Keratinocyte (primary cell): Measurements from ENCODE around the gene ELOVL5. TPM values are rescaled to one million over a fixed set of nuclear protein-coding genes. Genes with fewer than 3 reads are reported as not detected.

Experiments
- DNase-seq: peaks from one replicate; pipeline ENCODE4 v3.0.0-alpha.2; 2011; ENCODE audit warnings: low read depth, missing footprints, low spot score
- FAIRE-seq: peaks from 2 replicates; lab custom pipeline; 2011; peaks lifted over from hg19 to GRCh38; lab: Jason Lieb, UNC
- H2AFZ ChIP-seq: 2 replicates; pipeline ENCODE4 v1.6.0; 2012; ENCODE audit warnings: low read length, control low read depth, inconsistent platforms; ENCODE audit not compliant: control insufficient read depth
- H3K27ac ChIP-seq: 2 replicates; pipeline ENCODE4 v1.5.1; 2011; ENCODE audit warnings: low read length; ENCODE audit not compliant: control insufficient read depth, insufficient read depth
- H3K27me3 ChIP-seq: 3 replicates; pipeline ENCODE4 v1.6.0; 2011; ENCODE audit warnings: low read length; ENCODE audit not compliant: control insufficient read depth, insufficient read depth; ENCODE audit errors: extremely low read depth
- H3K36me3 ChIP-seq, 2 experiments: 2 replicates in 1 of 2; 3 replicates in 1 of 2; pipeline ENCODE4 v1.5.1; 2011; ENCODE audit warnings: low read length in 2 of 2, mild to moderate bottlenecking in 1 of 2; ENCODE audit not compliant: control insufficient read depth in 2 of 2, insufficient read depth in 2 of 2; ENCODE audit errors: extremely low read depth in 1 of 2
- H3K4me1 ChIP-seq: 3 replicates; pipeline ENCODE4 v1.5.1; 2011; ENCODE audit warnings: low read length; ENCODE audit not compliant: control insufficient read depth, insufficient read depth; ENCODE audit errors: extremely low read depth
- H3K4me2 ChIP-seq: 3 replicates; pipeline ENCODE4 v1.6.0; 2011; ENCODE audit warnings: low read depth, low read length; ENCODE audit not compliant: control insufficient read depth, insufficient read depth; ENCODE audit errors: extremely low read depth
- H3K4me3 ChIP-seq, 3 experiments: fragments of 200-600 bp in 1 of 3; sonication (generic) in 1 of 3; 2 replicates in 2 of 3; 3 replicates in 1 of 3; pipeline ENCODE4 v1.5.1; 2011 to 2016; ENCODE audit warnings: low read length in 3 of 3, mild to moderate bottlenecking in 3 of 3, control low read depth in 2 of 3, inconsistent platforms in 1 of 3, low read depth in 1 of 3, mixed read lengths in 1 of 3, mixed run types in 1 of 3, moderate library complexity in 1 of 3; ENCODE audit not compliant: control insufficient read depth in 2 of 3, insufficient read depth in 2 of 3; ENCODE audit errors: extremely low read depth in 1 of 3
- H3K79me2 ChIP-seq: 2 replicates; pipeline ENCODE4 v1.6.0; 2012; ENCODE audit warnings: low read length; ENCODE audit not compliant: control insufficient read depth, insufficient read depth
- H3K9ac ChIP-seq: 3 replicates; pipeline ENCODE4 v1.6.0; 2011; ENCODE audit warnings: low read length; ENCODE audit not compliant: control insufficient read depth, insufficient read depth; ENCODE audit errors: extremely low read depth
- H3K9me1 ChIP-seq: 3 replicates; pipeline ENCODE4 v1.6.0; 2011; ENCODE audit warnings: low read length; ENCODE audit not compliant: control insufficient read depth, insufficient read depth; ENCODE audit errors: extremely low read depth
- H3K9me3 ChIP-seq: 2 replicates; pipeline ENCODE4 v1.5.1; 2012; ENCODE audit warnings: low read depth, low read length; ENCODE audit not compliant: control insufficient read depth
- H4K20me1 ChIP-seq: 3 replicates; pipeline ENCODE4 v1.6.0; 2011; ENCODE audit warnings: low read length; ENCODE audit not compliant: control insufficient read depth, insufficient read depth; ENCODE audit errors: extremely low read depth
- CTCF ChIP-seq, 3 experiments: IDR thresholded peaks in 1 of 3; conservative IDR thresholded peaks in 1 of 3; optimal IDR thresholded peaks in 1 of 3; 2 replicates in 2 of 3; 3 replicates in 1 of 3; pipeline versions ENCODE3 to v1.5.1; 2011; ENCODE audit warnings: low read length in 3 of 3, mild to moderate bottlenecking in 3 of 3, moderate library complexity in 2 of 3, control low read depth in 1 of 3, inconsistent platforms in 1 of 3; ENCODE audit not compliant: insufficient read depth in 2 of 3; ENCODE audit errors: extremely low read depth in 1 of 3
- EZH2 ChIP-seq: IDR thresholded peaks from one replicate; pipeline ENCODE4 v1.6.1; 2012; ENCODE audit warnings: inconsistent platforms, mild to moderate bottlenecking, low read length, moderate library complexity
- dilution Hi-C: fragments of 300-500 bp; cut with MboI; formaldehyde crosslinking; loops from one replicate; pipeline ENCODE4 v1.7.0; 2020; ENCODE audit warnings: low sequenced_read_pairs; ENCODE audit not compliant: extremely low pct_ligation_motif_present
- polyA plus RNA-seq, 5 experiments: library from polyadenylated mRNA; depleted of rRNA in 3 of 5; stranded (reverse) in 3 of 5; stranded (forward) in 1 of 5; unstranded in 1 of 5; fragments of >200 nt; gene quantifications; 1 replicate in 1 of 5; 2 replicates in 3 of 5; 3 replicates in 1 of 5; pipeline versions ENCODE4 v1.2.1 to v1.2.3, GENCODE V29; 2011 to 2012; ENCODE audit warnings: missing spikeins in 2 of 5, low read depth in 1 of 5, low replicate concordance in 1 of 5

Gene ELOVL5
- polyA plus RNA-seq, 1 donor (not counting 4 experiments of a cell fraction or from before 2014, with no cell fraction given): 66.7 TPM

GRCh38 chr6:53311586-53311935 is 37.2 kb downstream of the ELOVL5 start:
- no peak overlapping the region for H3K27ac ChIP-seq
- H3K4me2 ChIP-seq: no peak overlapping the region
- no peaks in the 10 kb centered on the region for H3K9me3 ChIP-seq
- FAIRE-seq (no peak), DNase-seq (no peak)
- H3K36me3 ChIP-seq: no peaks in the 10 kb centered on the region
- dilution Hi-C loops: no loop called here
- peaks cover 25% of the 10 kb centered on the region for H3K4me1 ChIP-seq
- no peaks in the 10 kb centered on the region for H4K20me1 ChIP-seq
- peaks cover 77% of the 10 kb centered on the region for H3K79me2 ChIP-seq
- H2AFZ ChIP-seq: no peak overlapping the region
- H3K9ac ChIP-seq: no peak overlapping the region
- TF ChIP-seq EZH2 (no peak), CTCF (optimal IDR thresholded peaks at IDR 0.05 in 1 of 3, IDR thresholded peaks at IDR 0.05 in 1 of 3, conservative IDR thresholded peaks at IDR 0.05 in 1 of 3; ENCODE audit: extremely low read depth in 1 of 3, insufficient read depth in 2 of 3, low read length in 3 of 3) (no peak)
- H3K4me3 ChIP-seq: no peak overlapping the region
- no peaks in the 10 kb centered on the region for H3K27me3 ChIP-seq
- H3K9me1 ChIP-seq: no peaks in the 10 kb centered on the region

GRCh38 chr6:53310771-53311585 is 37.8 kb downstream of the ELOVL5 start:
- no peak overlapping the region for H3K27ac ChIP-seq
- no peak overlapping the region for H3K4me3 ChIP-seq
- no peak overlapping the region for H3K4me2 ChIP-seq
- H3K9ac ChIP-seq: no peak overlapping the region
- H3K36me3 ChIP-seq: no peaks in the 10 kb centered on the region
- TF ChIP-seq CTCF (optimal IDR thresholded peaks at IDR 0.05 in 1 of 3, IDR thresholded peaks at IDR 0.05 in 1 of 3, conservative IDR thresholded peaks at IDR 0.05 in 1 of 3; ENCODE audit: extremely low read depth in 1 of 3, insufficient read depth in 2 of 3, low read length in 3 of 3): no peak
- no peak for TF ChIP-seq EZH2
- peaks cover 71% of the 10 kb centered on the region for H3K79me2 ChIP-seq
- dilution Hi-C loops: no loop called here
- no peaks in the 10 kb centered on the region for H3K27me3 ChIP-seq
- H2AFZ ChIP-seq: no peak overlapping the region
- DNase-seq (no peak), FAIRE-seq (no peak)
- no peaks in the 10 kb centered on the region for H4K20me1 ChIP-seq
- H3K9me3 ChIP-seq: no peaks in the 10 kb centered on the region
- H3K9me1 ChIP-seq: no peaks in the 10 kb centered on the region
- H3K4me1 ChIP-seq: peaks cover 28% of the 10 kb centered on the region
